ENCODE data around the gene SHD. TPM values are rescaled to one million over a fixed set of nuclear protein-coding genes. Genes with fewer than 3 reads are reported as not detected.
A peak's percentile ranks its signal among the peaks of the same experiment; 100 is the strongest.

The SHD gene
- total RNA-seq, 1 experiment from 2014 or later = 0.46 TPM

DNA sequence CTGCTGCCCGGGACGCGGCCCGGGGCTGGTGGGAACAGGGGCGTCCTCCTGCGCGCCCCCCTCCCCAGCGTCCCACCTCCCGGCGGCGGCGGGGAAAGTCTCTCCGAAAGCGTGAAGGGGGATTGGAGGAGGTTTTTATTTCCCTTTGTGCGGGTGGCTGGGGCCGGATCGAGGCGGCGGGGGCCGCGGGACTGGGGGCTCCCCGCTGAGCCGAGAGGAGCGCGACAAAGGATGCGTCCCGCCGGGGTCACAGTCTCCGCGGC, 132 bp downstream of the SHD start:
- BruUV-seq (replicated peaks) = no TSS peak
- CTCF ChIA-PET = no interaction called here
- no peaks in the 10 kb centered on the region; the same call in 1 of the 2 replicates for H3K27me3 ChIP-seq (ENCODE audit: control insufficient read depth, insufficient read depth, low read length)

GRCh38 chr19:4279530-4280422, 710 bp downstream of the SHD start:
- ChIA-PET POLR2A (no interaction called here), CTCF (no interaction called here)
- ATAC-seq (no peak; the same call in 1 of the 2 replicates), DNase-seq (ENCODE audit: low read depth, low spot score) (no peak)
- Histone ChIP-seq H3K27me3 (ENCODE audit: control insufficient read depth, insufficient read depth, low read length) (no peaks in the 10 kb centered on the region; the same call in 1 of the 2 replicates), H3K27ac (ENCODE audit: low read length) (no peak overlapping the region), H3K36me3 (ENCODE audit: control insufficient read depth, insufficient read depth, low read length) (no peaks in the 10 kb centered on the region), H3K4me1 (ENCODE audit: control insufficient read depth, insufficient read depth, low read length) (peaks cover 2% of the 10 kb centered on the region; the same call in 1 of the 2 replicates), H3K9me3 (ENCODE audit: control insufficient read depth, insufficient read depth, low read depth, low read length) (no peaks in the 10 kb centered on the region), H3K4me3 (ENCODE audit: low read depth in 2 of 2, low read length in 2 of 2) (peak overlapping the region; percentile 30)
- TF ChIP-seq, protein P1, sequence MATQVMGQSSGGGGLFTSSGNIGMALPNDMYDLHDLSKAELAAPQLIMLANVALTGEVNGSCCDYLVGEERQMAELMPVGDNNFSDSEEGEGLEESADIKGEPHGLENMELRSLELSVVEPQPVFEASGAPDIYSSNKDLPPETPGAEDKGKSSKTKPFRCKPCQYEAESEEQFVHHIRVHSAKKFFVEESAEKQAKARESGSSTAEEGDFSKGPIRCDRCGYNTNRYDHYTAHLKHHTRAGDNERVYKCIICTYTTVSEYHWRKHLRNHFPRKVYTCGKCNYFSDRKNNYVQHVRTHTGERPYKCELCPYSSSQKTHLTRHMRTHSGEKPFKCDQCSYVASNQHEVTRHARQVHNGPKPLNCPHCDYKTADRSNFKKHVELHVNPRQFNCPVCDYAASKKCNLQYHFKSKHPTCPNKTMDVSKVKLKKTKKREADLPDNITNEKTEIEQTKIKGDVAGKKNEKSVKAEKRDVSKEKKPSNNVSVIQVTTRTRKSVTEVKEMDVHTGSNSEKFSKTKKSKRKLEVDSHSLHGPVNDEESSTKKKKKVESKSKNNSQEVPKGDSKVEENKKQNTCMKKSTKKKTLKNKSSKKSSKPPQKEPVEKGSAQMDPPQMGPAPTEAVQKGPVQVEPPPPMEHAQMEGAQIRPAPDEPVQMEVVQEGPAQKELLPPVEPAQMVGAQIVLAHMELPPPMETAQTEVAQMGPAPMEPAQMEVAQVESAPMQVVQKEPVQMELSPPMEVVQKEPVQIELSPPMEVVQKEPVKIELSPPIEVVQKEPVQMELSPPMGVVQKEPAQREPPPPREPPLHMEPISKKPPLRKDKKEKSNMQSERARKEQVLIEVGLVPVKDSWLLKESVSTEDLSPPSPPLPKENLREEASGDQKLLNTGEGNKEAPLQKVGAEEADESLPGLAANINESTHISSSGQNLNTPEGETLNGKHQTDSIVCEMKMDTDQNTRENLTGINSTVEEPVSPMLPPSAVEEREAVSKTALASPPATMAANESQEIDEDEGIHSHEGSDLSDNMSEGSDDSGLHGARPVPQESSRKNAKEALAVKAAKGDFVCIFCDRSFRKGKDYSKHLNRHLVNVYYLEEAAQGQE (IDR thresholded peaks at IDR 0.05; ENCODE audit: insufficient read depth in 1 of 2, low read depth in 2 of 2, low read length in 1 of 2) = no peak
- TF ChIP-seq, protein P2, sequence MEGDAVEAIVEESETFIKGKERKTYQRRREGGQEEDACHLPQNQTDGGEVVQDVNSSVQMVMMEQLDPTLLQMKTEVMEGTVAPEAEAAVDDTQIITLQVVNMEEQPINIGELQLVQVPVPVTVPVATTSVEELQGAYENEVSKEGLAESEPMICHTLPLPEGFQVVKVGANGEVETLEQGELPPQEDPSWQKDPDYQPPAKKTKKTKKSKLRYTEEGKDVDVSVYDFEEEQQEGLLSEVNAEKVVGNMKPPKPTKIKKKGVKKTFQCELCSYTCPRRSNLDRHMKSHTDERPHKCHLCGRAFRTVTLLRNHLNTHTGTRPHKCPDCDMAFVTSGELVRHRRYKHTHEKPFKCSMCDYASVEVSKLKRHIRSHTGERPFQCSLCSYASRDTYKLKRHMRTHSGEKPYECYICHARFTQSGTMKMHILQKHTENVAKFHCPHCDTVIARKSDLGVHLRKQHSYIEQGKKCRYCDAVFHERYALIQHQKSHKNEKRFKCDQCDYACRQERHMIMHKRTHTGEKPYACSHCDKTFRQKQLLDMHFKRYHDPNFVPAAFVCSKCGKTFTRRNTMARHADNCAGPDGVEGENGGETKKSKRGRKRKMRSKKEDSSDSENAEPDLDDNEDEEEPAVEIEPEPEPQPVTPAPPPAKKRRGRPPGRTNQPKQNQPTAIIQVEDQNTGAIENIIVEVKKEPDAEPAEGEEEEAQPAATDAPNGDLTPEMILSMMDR (IDR thresholded peaks at IDR 0.05) = no peak
- TF ChIP-seq POLR2AphosphoS5 (IDR thresholded peaks at IDR 0.05; ENCODE audit: low read depth, low read length) (no peak), SIN3A (IDR thresholded peaks at IDR 0.05; ENCODE audit: borderline replicate concordance, insufficient read depth, low read depth, low read length) (no peak), TCF7L2 (IDR thresholded peaks at IDR 0.05; ENCODE audit: low read depth, low read length) (no peak)
- in situ Hi-C loops (cut with HindIII; ENCODE audit: low pct_unique_long_range_greater_than_20kb, low sequenced_read_pairs) (no loop called here), intact Hi-C loops (cut with micrococcal nuclease; ENCODE audit: unreplicated experiment) (no loop called here)
- no TSS peak for BruUV-seq (replicated peaks)

More for the DNA sequence above, 132 bp downstream of the SHD start:
- intact Hi-C loops (cut with micrococcal nuclease; ENCODE audit: unreplicated experiment) = no loop called here
- Histone ChIP-seq H3K36me3 (ENCODE audit: control insufficient read depth, insufficient read depth, low read length) (no peaks in the 10 kb centered on the region), H3K4me1 (ENCODE audit: control insufficient read depth, insufficient read depth, low read length) (no peaks in the 10 kb centered on the region; the same call in 1 of the 2 replicates), H3K9me3 (ENCODE audit: control insufficient read depth, insufficient read depth, low read depth, low read length) (no peaks in the 10 kb centered on the region), H3K27ac (ENCODE audit: low read length) (no peak overlapping the region), H3K4me3 (ENCODE audit: low read depth in 2 of 2, low read length in 2 of 2) (peak overlapping the region; percentile 30)
- TF ChIP-seq POLR2AphosphoS5 (IDR thresholded peaks at IDR 0.05; ENCODE audit: low read depth, low read length) (no peak), TCF7L2 (IDR thresholded peaks at IDR 0.05; ENCODE audit: low read depth, low read length) (no peak), SIN3A (IDR thresholded peaks at IDR 0.05; ENCODE audit: borderline replicate concordance, insufficient read depth, low read depth, low read length) (no peak)
- TF ChIP-seq, protein P1 (IDR thresholded peaks at IDR 0.05; ENCODE audit: insufficient read depth in 1 of 2, low read depth in 2 of 2, low read length in 1 of 2) = no peak
- TF ChIP-seq, protein P2 (IDR thresholded peaks at IDR 0.05) = no peak
- POLR2A ChIA-PET = no interaction called here
- in situ Hi-C loops (cut with HindIII; ENCODE audit: low pct_unique_long_range_greater_than_20kb, low sequenced_read_pairs) = no loop called here
- ATAC-seq (no peak), DNase-seq (ENCODE audit: low read depth, low spot score) (no peak)
